A673 (cell line): ENCODE measurements around the gene TMEM40.

Experiments
- EZH2 ChIP-seq: fragments of 200-600 bp; sonication (generic); IDR thresholded peaks from 2 replicates; pipeline ENCODE4 v1.6.1; 2017; ENCODE audit warnings: borderline replicate concordance, low read depth, mild to moderate bottlenecking, mixed read lengths, antibody characterized with exemption, low read length; ENCODE audit not compliant: poor library complexity, severe bottlenecking
- TF ChIP-seq, protein P1 (sequence below): fragments of 300-800, 200-600 bp; sonication (generic); conservative IDR thresholded peaks from 2 replicates; pipeline ENCODE4 v1.5.1; 2017; ENCODE audit warnings: low read depth, mild to moderate bottlenecking, antibody characterized with exemption, low read length, moderate library complexity, mixed read lengths

DNA sequence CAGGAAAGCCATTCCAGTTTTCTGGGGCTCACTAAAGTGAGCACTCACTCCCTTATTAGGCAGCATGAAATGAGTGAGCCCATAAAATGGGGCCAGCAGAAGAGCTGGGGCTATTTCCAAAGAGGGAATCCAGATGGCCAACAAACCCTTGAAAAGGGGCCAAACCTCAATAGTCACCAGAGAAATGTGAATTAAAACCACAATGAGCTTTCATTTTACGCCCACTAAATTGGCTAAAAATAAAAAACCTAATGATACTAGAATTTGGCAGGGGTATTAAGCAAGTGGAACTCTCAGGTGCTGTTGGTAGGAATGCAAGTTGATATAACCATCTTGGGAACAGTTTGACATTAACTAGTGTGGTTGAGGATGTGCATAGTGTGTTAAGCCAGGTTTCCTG lies 53.1 kb downstream of the TMEM40 start:
- TF ChIP-seq, protein P1, sequence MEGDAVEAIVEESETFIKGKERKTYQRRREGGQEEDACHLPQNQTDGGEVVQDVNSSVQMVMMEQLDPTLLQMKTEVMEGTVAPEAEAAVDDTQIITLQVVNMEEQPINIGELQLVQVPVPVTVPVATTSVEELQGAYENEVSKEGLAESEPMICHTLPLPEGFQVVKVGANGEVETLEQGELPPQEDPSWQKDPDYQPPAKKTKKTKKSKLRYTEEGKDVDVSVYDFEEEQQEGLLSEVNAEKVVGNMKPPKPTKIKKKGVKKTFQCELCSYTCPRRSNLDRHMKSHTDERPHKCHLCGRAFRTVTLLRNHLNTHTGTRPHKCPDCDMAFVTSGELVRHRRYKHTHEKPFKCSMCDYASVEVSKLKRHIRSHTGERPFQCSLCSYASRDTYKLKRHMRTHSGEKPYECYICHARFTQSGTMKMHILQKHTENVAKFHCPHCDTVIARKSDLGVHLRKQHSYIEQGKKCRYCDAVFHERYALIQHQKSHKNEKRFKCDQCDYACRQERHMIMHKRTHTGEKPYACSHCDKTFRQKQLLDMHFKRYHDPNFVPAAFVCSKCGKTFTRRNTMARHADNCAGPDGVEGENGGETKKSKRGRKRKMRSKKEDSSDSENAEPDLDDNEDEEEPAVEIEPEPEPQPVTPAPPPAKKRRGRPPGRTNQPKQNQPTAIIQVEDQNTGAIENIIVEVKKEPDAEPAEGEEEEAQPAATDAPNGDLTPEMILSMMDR: no peak
- no peak for TF ChIP-seq EZH2
